H9 (cell line): ENCODE data around the gene DDC. TPM values are rescaled to one million over a fixed set of nuclear protein-coding genes. Genes with fewer than 3 reads are reported as not detected.
A peak's percentile ranks its signal among the peaks of the same experiment; 100 is the strongest.

ENCODE experiments used
- DNase-seq: peaks from one replicate; pipeline ENCODE4 v3.0.0-alpha.2; 2017
- H2AFZ ChIP-seq: one replicate; pipeline ENCODE4 v1.6.1; 2013; ENCODE audit warnings: mild to moderate bottlenecking, low read length, control low read depth, moderate library complexity
- H2AK5ac ChIP-seq: 2 replicates; pipeline ENCODE4 v1.6.1; 2013; ENCODE audit warnings: low read length, control low read depth, mixed read lengths; ENCODE audit not compliant: insufficient read length
- H2BK120ac ChIP-seq: one replicate; pipeline ENCODE4 v1.6.1; 2013; ENCODE audit warnings: low read depth, mild to moderate bottlenecking, low read length, control low read depth, inconsistent platforms; ENCODE audit not compliant: poor library complexity, severe bottlenecking
- H2BK12ac ChIP-seq: 2 replicates; pipeline ENCODE4 v1.6.1; 2013; ENCODE audit warnings: low read length, control low read depth, mixed read lengths, low read depth; ENCODE audit not compliant: insufficient read length
- H2BK15ac ChIP-seq: 2 replicates; pipeline ENCODE4 v1.6.1; 2013; ENCODE audit warnings: low read depth, low read length, control low read depth
- H2BK20ac ChIP-seq: one replicate; pipeline ENCODE4 v1.6.1; 2013; ENCODE audit warnings: low read depth, mild to moderate bottlenecking, low read length, control low read depth, inconsistent platforms; ENCODE audit not compliant: poor library complexity, severe bottlenecking
- H2BK5ac ChIP-seq: 2 replicates; pipeline ENCODE4 v1.6.1; 2013; ENCODE audit warnings: low read length, control low read depth, mixed read lengths; ENCODE audit not compliant: insufficient read length
- H3K14ac ChIP-seq: 2 replicates; pipeline ENCODE4 v1.6.1; 2013; ENCODE audit warnings: low read length, control low read depth; ENCODE audit not compliant: insufficient read depth
- H3K18ac ChIP-seq: 2 replicates; pipeline ENCODE4 v1.6.1; 2013; ENCODE audit warnings: low read depth, mild to moderate bottlenecking, mixed read lengths, low read length, control low read depth; ENCODE audit not compliant: insufficient read length
- H3K23ac ChIP-seq: 2 replicates; pipeline ENCODE4 v1.6.1; 2013; ENCODE audit warnings: low read length, control low read depth, mixed read lengths, low read depth; ENCODE audit not compliant: insufficient read length
- H3K23me2 ChIP-seq: 2 replicates; pipeline ENCODE4 v1.6.1; 2013; ENCODE audit warnings: low read depth, mild to moderate bottlenecking, mixed read lengths, low read length, control low read depth; ENCODE audit not compliant: insufficient read length, poor library complexity, severe bottlenecking
- H3K27ac ChIP-seq: 2 replicates; pipeline ENCODE4 v1.5.1; 2013; ENCODE audit warnings: low read length, control low read depth, mixed read lengths, low read depth; ENCODE audit not compliant: insufficient read length
- H3K27me3 ChIP-seq: 2 replicates; pipeline ENCODE4 v1.6.1; 2013; ENCODE audit warnings: low read length, control low read depth, inconsistent platforms; ENCODE audit not compliant: insufficient read depth
- H3K4ac ChIP-seq: 2 replicates; pipeline ENCODE4 v1.6.1; 2013; ENCODE audit warnings: low read depth, mild to moderate bottlenecking, control low read depth, inconsistent platforms, low read length, moderate library complexity
- H3K4me1 ChIP-seq: 2 replicates; pipeline ENCODE4 v1.6.1; 2013; ENCODE audit warnings: low read length, control low read depth, inconsistent platforms; ENCODE audit not compliant: insufficient read depth
- H3K4me2 ChIP-seq: 2 replicates; pipeline ENCODE4 v1.6.1; 2013; ENCODE audit warnings: low read length, control low read depth, mixed read lengths; ENCODE audit not compliant: insufficient read length, insufficient read depth
- H3K56ac ChIP-seq: 2 replicates; pipeline ENCODE4 v1.6.1; 2013; ENCODE audit warnings: low read depth, mild to moderate bottlenecking, mixed read lengths, low read length, control low read depth; ENCODE audit not compliant: insufficient read length
- H3K79me1 ChIP-seq: 2 replicates; pipeline ENCODE4 v1.6.1; 2013; ENCODE audit warnings: low read depth, mild to moderate bottlenecking, moderate library complexity, low read length, control low read depth, inconsistent platforms; ENCODE audit not compliant: insufficient read depth, poor library complexity, severe bottlenecking
- H3K79me2 ChIP-seq: 2 replicates; pipeline ENCODE4 v1.6.1; 2013; ENCODE audit warnings: low read length, control low read depth, inconsistent platforms; ENCODE audit not compliant: insufficient read depth
- H3K9ac ChIP-seq: 2 replicates; pipeline ENCODE4 v1.6.1; 2013; ENCODE audit warnings: low read length, control low read depth, mixed read lengths; ENCODE audit not compliant: insufficient read length; ENCODE audit errors: extremely low read depth
- H3K9me3 ChIP-seq: one replicate; pipeline ENCODE4 v1.6.1; 2013; ENCODE audit warnings: low read depth, low read length, inconsistent platforms; ENCODE audit not compliant: control insufficient read depth
- H3T11ph ChIP-seq: one replicate; pipeline ENCODE4 v1.6.1; 2013; ENCODE audit warnings: mild to moderate bottlenecking, low read length, control low read depth, inconsistent platforms
- H4K20me1 ChIP-seq: one replicate; pipeline ENCODE4 v1.6.1; 2013; ENCODE audit not compliant: control insufficient read depth, insufficient read length, insufficient read depth
- H4K5ac ChIP-seq: 2 replicates; pipeline ENCODE4 v1.6.1; 2013; ENCODE audit warnings: low read depth, mild to moderate bottlenecking, mixed read lengths, low read length, control low read depth; ENCODE audit not compliant: insufficient read length
- H4K8ac ChIP-seq: replicated peaks from 2 replicates; pipeline ENCODE4 v1.6.1; 2013; ENCODE audit warnings: low read length, control low read depth, mixed read lengths, low read depth; ENCODE audit not compliant: insufficient read length
- H4K91ac ChIP-seq: 2 replicates; pipeline ENCODE4 v1.6.1; 2013; ENCODE audit warnings: low read depth, mild to moderate bottlenecking, moderate library complexity, mixed read lengths, low read length, control low read depth; ENCODE audit not compliant: insufficient read length
- H3K27ac Mint-ChIP-seq, 3 experiments: 2 replicates in 2 of 3; 3 replicates in 1 of 3; pipeline ENCODE4 v1.8.0; 2020 to 2021; ENCODE audit warnings: mixed read lengths in 3 of 3, mild to moderate bottlenecking in 1 of 3, moderate library complexity in 1 of 3
- H3K27me3 Mint-ChIP-seq: 2 replicates; pipeline ENCODE4 v1.8.0; 2021; ENCODE audit warnings: low read depth, mild to moderate bottlenecking, moderate library complexity, mixed read lengths
- H3K36me3 Mint-ChIP-seq, 3 experiments: 2 replicates in 2 of 3; 3 replicates in 1 of 3; pipeline ENCODE4 v1.8.0; 2020 to 2021; ENCODE audit warnings: low read depth in 3 of 3, mixed read lengths in 3 of 3; ENCODE audit not compliant: insufficient read depth in 1 of 3
- H3K4me1 Mint-ChIP-seq, 2 experiments: 2 replicates each; pipeline ENCODE4 v1.8.0; 2020; ENCODE audit warnings: mixed read lengths in 2 of 2
- H3K4me3 Mint-ChIP-seq, 2 experiments: 2 replicates in 1 of 2; 3 replicates in 1 of 2; pipeline ENCODE4 v1.8.0; 2020 to 2021; ENCODE audit warnings: mild to moderate bottlenecking in 2 of 2, mixed read lengths in 2 of 2, moderate library complexity in 1 of 2
- H3K9me3 Mint-ChIP-seq, 2 experiments: 2 replicates in 1 of 2; 3 replicates in 1 of 2; pipeline ENCODE4 v1.8.0; 2020; ENCODE audit warnings: mild to moderate bottlenecking in 2 of 2, mixed read lengths in 2 of 2, moderate library complexity in 1 of 2
- CTCF ChIP-seq: fragments of 200-600 bp; sonication (generic); conservative IDR thresholded peaks from 3 replicates; pipeline ENCODE4 v1.8.0; 2021; ENCODE audit warnings: antibody characterized with exemption, mild to moderate bottlenecking
- WGBS: extraction: QIAGEN DNeasy Blood & Tissue Kit; methylation state at CpG from one replicate; pipeline ENCODE4 v1.1.7; 2013; ENCODE audit warnings: missing lambda C conversion rate, low lambda C conversion rate, mixed read lengths; ENCODE audit not compliant: insufficient read length; ENCODE audit errors: extremely low coverage; 5-methylcytosine and 5-hydroxymethylcytosine counted together
- total RNA-seq: library from RNA; stranded (reverse); gene quantifications from 2 replicates; pipeline ENCODE4 v1.2.1, GENCODE V29; 2021

The DDC gene
- total RNA-seq, 1 experiment from 2014 or later: not detected

- Histone ChIP-seq H3T11ph (no peak overlapping the region), H2BK120ac (no peak overlapping the region), H3K14ac (no peak overlapping the region), H3K23ac (no peak overlapping the region), H2AFZ (no peak overlapping the region), H4K8ac (no peak overlapping the region), H3K79me2 (no peaks in the 10 kb centered on the region), H2BK12ac (no peak overlapping the region), H3K9me3 (no peaks in the 10 kb centered on the region), H3K79me1 (no peaks in the 10 kb centered on the region), H3K4ac (no peak overlapping the region), H3K23me2 (no peaks in the 10 kb centered on the region), H2BK5ac (no peak overlapping the region), H3K56ac (no peak overlapping the region), H3K27me3 (no peaks in the 10 kb centered on the region), H3K9ac (no peak overlapping the region), H2AK5ac (no peak overlapping the region), H3K18ac (no peak overlapping the region), H3K4me1 (peaks cover 2% of the 10 kb centered on the region; the same call in 1 of the 2 replicates), H3K4me2 (no peak overlapping the region), H4K91ac (no peak overlapping the region), H2BK20ac (no peak overlapping the region), H2BK15ac (no peak overlapping the region), H3K27ac (no peak overlapping the region), H4K5ac (no peak overlapping the region), H4K20me1 (no peaks in the 10 kb centered on the region)
- no peaks in the 10 kb centered on the region for H3K36me3 Mint-ChIP-seq
- H3K27ac Mint-ChIP-seq: no peak overlapping the region
- WGBS: no CpG with 5 or more reads among the region's 7 CpGs
- no peak for DNase-seq
- no peaks in the 10 kb centered on the region for H3K9me3 Mint-ChIP-seq
- TF ChIP-seq CTCF: peak; percentile 32; the same call in 2 of the 3 replicates
- H3K4me1 Mint-ChIP-seq: peaks cover 30 to 33% of the 10 kb centered on the region in 2 experiments
- peaks cover 1% of the 10 kb centered on the region; the same call in 1 of the 2 replicates for H3K27me3 Mint-ChIP-seq
- H3K4me3 Mint-ChIP-seq: no peak overlapping the region
Measured at GRCh38 chr7:50416527-50417182, 148.6 kb downstream of the DDC start.
